Stimulated activated CD4-positive, alpha-beta T cell treated with anti-CD3 and anti-CD28 coated beads, Interleukin-15, amount 100 ng/mL, for 24 hours (primary cell): Measurements from ENCODE around the gene EYA4.

Source experiments
- DNase-seq: peaks from one replicate; pipeline ENCODE4 v3.0.0-alpha.2; 2020

EYA4 gene

GRCh38 chr6:133408132-133408531, 167.0 kb downstream of the EYA4 start:
- DNase-seq: no peak

- DNase-seq: no peak
These were observed 167.4 kb downstream of the EYA4 start for GRCh38 chr6:133408543-133408942.

DNA sequence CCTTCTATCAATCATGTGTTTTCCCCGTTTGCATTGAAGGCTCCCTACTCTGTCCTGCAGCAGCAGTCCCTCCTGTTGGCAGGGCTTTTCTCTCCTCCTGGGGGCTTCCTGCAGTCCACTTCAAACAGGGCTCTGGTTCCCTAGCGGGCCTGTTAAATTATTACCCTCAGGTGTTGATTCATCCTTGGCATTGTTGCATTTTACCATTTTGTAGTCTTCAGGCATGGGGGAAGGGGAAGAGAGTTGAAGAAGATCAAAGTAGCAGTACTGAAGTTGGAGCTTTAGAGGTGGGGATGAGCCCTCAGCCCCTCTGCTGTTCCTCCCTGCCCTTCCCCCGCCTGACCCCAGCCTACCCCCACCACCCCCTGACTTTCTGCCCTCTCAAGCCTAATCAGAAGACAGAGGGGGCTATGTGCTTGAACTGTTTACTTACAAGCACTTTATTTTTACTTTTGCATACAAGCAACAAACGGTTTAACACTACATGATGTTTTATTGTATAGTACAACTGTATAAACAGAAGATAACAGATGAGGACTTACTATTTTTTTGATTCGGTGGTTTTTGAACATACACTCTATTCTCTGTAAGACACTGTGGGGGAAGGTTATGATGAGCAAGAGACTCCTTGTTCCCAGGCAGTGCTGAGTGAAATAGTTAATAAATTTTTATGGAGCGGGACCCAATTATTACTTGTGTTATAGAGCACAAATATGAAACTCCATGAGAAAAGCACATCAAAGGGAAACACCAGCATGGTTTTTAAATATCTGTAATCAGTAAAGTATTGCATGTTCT, 169.7 kb downstream of the EYA4 start:
- no peak for DNase-seq

- DNase-seq: no peak
These were observed 170.6 kb downstream of the EYA4 start for GRCh38 chr6:133411757-133412156.

GRCh38 chr6:133415262-133415661, 174.1 kb downstream of the EYA4 start:
- no peak for DNase-seq

DNA sequence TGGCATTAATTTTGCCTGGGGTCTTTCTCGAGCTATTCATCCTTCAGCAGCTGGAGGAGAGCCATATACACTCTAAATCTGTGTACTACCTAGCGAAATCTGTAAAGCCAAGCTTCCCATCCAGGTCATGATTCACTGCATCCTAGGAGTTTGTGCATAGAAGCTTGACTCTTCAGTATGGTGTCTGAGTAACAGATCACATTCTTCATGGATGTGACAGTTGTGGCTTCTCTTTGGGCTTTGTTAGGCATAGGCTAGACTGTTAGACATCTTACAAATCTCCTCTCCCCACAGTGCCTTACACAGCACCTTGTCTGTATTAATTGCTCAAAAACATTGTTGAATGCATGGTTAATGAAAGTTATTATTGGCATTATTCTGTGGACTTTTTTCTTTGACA, 177.0 kb downstream of the EYA4 start:
- DNase-seq: no peak

GRCh38 chr6:133423242-133423641, 182.1 kb downstream of the EYA4 start:
- DNase-seq: no peak

- DNase-seq: no peak
These were observed 183.2 kb downstream of the EYA4 start for GRCh38 chr6:133424359-133424758.

- DNase-seq: no peak
These were observed 184.9 kb downstream of the EYA4 start for GRCh38 chr6:133426038-133426437.

GRCh38 chr6:133428295-133428694, 187.1 kb downstream of the EYA4 start:
- DNase-seq: no peak

DNA sequence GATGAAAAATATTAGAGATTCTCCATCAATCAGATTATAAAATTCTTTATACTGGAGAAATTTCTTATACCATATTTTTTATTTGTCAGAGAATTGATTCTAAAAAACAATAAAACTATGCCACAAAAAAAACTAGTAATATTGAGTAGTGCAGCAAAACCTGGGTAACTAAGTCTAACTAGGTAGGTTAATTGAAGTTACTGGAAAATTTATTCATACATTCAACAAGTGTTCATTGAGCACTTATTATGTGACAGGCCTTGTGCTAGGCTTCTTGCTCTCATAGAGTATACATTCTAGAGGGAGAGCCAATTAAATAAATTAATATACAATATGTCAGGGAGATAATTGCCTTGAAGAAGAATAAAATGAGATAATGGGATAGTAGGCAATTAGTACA, 189.4 kb downstream of the EYA4 start:
- no peak for DNase-seq

DNA sequence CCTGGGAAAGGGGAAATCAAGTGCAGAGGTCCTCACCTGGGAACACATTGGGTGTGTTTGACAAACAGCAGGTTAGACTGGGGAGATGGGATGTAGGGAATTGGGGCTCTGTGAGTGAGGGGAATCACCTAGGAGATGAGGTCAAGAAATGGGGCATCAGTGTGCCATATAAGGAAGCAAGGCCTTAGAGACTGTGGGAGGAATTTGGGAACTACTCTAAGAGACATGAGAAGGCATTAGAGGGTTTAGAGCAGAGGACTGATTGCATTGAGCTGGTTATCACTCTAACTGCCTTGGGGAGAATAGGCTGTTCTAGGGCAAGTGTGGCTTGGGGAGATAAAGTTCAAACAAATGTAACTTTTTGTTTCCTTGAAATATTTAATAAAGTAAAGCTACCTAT, 189.9 kb downstream of the EYA4 start:
- DNase-seq: no peak

DNA sequence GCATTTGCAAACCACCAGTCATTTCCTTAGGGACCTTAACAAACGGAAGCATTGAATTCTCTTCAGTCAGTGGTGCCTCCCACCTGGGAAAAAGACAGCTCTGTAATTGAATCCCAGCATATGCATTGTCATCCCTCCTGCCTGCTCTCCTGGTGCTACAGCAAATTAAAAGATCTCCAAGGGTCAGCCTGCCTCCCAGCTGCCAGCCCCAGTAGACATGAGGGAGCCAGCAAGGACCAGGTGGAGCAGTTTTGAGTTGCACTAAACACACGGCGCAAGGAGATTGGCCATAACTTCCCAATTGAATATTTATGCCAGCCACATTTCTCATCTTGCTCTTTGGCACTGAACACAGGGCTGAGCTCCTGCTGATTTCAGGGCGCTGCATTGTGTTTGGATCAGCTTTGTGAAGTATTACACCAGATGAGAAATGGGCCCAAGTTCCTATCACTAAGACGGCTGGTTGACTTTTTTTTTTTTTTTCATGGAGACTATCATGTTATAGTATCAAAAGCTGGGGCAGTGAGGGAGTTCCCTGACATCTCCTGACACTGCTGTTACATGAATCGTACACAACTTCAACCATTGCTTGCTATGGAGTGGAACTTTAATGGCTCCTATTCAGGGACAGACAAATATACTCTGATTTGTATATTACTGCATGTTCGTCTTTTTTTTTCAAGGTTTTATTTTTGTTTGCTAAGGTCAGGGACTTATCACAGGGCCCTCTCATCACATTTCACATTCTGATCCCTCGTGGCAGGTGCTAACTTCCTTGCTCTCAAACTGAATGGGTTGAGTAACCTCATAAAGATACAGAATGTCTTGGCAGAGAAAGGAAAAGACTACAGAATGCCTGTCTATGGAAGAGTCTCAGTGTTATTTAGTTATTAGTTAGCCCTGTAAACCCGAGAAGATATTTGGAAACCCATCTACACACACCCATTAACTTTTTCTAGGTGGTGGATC, 191.1 kb downstream of the EYA4 start:
- DNase-seq: no peak

DNA sequence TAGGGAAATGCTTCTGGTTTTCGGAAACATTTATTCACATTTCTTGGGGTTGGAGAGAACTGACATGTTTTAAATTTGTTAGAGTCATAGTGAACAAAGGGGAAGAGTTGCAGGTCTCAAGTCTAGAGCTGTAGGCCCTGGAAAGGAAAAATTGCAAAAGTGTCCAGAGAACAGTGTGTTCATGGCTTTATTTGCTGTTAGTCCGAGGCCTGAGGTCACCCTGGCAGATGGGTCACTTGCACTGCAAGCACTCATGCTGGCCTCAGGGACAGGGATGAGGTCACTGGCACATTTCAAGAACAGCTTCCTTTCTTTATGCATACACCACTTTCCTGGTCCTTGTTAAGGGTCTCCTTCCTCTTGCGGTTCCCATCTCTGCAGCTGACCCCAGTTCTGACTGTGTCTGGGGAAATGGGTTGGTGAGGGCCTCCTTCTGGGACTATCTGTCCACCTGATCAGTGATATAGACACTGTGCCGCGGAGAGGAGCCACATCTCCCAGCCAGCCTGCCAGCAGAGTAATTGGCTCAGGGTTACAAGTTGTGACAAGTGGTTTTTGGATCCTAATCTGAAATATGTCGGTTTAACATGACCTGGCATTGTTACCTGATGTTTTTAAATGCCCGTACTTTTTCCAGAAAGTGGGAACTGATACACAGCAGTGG, 194.0 kb downstream of the EYA4 start:
- no peak for DNase-seq

DNA sequence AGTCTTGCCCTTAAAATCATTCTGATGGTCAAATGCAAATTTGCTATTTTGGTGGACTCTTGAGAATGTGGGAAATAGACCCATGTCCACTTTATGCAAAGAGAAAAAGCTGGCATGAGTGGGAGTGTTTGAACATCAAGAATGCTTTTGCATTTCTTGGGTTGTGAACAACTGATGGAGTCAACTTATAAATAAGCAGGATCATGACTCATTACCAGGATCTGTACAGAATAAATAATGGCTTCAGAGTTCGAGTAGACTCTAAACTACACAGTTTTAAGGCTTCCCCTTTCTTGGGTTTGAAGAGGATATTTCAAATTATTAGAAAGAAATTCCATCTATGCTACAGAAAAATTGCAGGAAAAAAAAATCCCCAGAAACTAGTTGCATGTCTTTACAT, 195.5 kb downstream of the EYA4 start:
- no peak for DNase-seq

- no peak for DNase-seq
These were observed 200.3 kb downstream of the EYA4 start for GRCh38 chr6:133441491-133441890.

GRCh38 chr6:133446789-133447188, 205.6 kb downstream of the EYA4 start:
- DNase-seq: no peak

- DNase-seq: no peak
These were observed 206.8 kb downstream of the EYA4 start for GRCh38 chr6:133447924-133448323.

DNA sequence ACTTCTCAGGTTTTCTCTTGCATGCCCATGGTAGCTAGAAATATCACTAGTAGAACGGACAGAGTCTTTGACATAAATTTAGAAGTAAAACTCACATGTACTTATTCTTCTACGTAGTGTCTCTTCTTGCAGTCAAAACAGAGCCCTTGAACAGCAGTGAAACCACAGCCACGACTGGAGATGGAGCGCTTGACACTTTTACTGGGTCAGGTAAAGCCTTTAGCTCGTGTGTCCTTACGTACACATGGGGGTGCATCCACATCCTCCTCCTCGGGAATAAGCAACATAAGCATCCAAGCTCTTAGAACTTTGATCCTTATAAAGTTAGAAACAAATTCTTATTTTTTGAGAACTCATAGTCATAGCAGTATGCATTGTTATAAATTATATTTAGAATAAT, 215.3 kb downstream of the EYA4 start:
- DNase-seq: no peak

- no peak for DNase-seq
These were observed 215.8 kb downstream of the EYA4 start for GRCh38 chr6:133456944-133457343.

GRCh38 chr6:133460101-133460500, 218.9 kb downstream of the EYA4 start:
- no peak for DNase-seq

DNA sequence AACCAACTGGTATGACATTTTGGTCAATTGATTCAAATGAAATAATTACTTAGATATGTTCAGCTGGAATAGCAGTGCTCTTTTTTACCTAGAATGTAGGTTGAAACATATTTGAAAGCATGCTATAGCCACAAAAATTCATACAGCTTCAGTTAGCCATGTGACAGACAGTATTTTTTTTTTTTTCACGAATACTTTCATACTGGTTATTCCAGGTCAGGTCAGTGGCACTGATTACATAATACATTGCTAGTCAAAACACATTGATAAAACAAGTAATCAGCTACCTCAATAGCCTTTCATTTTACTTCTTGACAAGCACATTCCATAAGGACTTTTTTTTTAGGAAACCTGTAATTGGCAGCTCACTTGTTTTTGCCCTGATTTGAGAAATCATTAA, 222.6 kb downstream of the EYA4 start:
- DNase-seq: no peak

- no peak for DNase-seq
These were observed 225.5 kb downstream of the EYA4 start for GRCh38 chr6:133466680-133467079.
